Sigmoid colon (tissue), 4 donors: ENCODE measurements around the gene DLD.
"Not testable (repeated sequence)": the region's sequence is repeated elsewhere in the genome, so short reads cannot be mapped to it uniquely, and the experiment has no call there.

Experiments used
- CTCF ChIP-seq, 4 experiments: fragments of 450-650 bp in 3 of 4; fragments of 200-600 bp in 1 of 4; IDR thresholded peaks; one replicate each; pipeline ENCODE4 v1.5.1; 2016 to 2019; ENCODE audit warnings: antibody characterized with exemption in 4 of 4, mild to moderate bottlenecking in 3 of 4, moderate library complexity in 2 of 4
- EP300 ChIP-seq, 4 donors: sonication (generic); formaldehyde crosslinking; IDR thresholded peaks; one replicate each; pipeline ENCODE4 v1.6.1; 2017; ENCODE audit warnings: antibody characterized with exemption in 4 of 4
- POLR2A ChIP-seq, 2 donors: fragments of 450-650 bp; IDR thresholded peaks; one replicate each; pipeline ENCODE4 v1.6.1; 2016; ENCODE audit warnings: antibody characterized with exemption in 2 of 2, mild to moderate bottlenecking in 2 of 2, moderate library complexity in 2 of 2
- POLR2AphosphoS5 ChIP-seq, 4 donors: sonication (generic); formaldehyde crosslinking; IDR thresholded peaks; one replicate each; pipeline ENCODE4 v1.6.1; 2017; ENCODE audit warnings: antibody characterized with exemption in 4 of 4

- not testable (repeated sequence) for TF ChIP-seq CTCF, POLR2A, EP300, POLR2AphosphoS5 (IDR thresholded peaks at IDR 0.05)
These were observed 66.0 kb downstream of the DLD start for GRCh38 chr7:107956950-107957349.
